HG02852 (cell line): ENCODE data around the gene ZNF530.

Source experiments
- ATAC-seq: cut with Tn5 transposase; IDR thresholded peaks from one replicate; pipeline ENCODE4 v1.9.1; 2021; ENCODE audit warnings: mild to moderate bottlenecking, moderate library complexity; ENCODE audit not compliant: unreplicated experiment

The ZNF530 gene

GRCh38 chr19:57613941-57614743 lies 14.5 kb downstream of the ZNF530 start, which contains the start of gene ZNF134:
Gene ZNF134 (plus strand): TSS chr19:57614242. CDS start chr19:57619469, 5,227 bp downstream.
- peak; percentile 98 for ATAC-seq

- no peak for ATAC-seq
Observed at GRCh38 chr19:57615346-57615745, 15.7 kb downstream of the ZNF530 start.

- no peak for ATAC-seq
Observed at GRCh38 chr19:57620673-57621348, 21.1 kb downstream of the ZNF530 start.

- no peak for ATAC-seq
Observed at GRCh38 chr19:57623091-57623490, 23.4 kb downstream of the ZNF530 start.

GRCh38 chr19:57632987-57633831 lies 33.5 kb downstream of the ZNF530 start, which contains the start of gene ZNF211:
Gene ZNF211 (plus strand): TSS chr19:57633168. CDS start chr19:57633347, 179 bp downstream.
- ATAC-seq: peak; percentile 96

- ATAC-seq: no peak
Observed at GRCh38 chr19:57633832-57634131, 34.1 kb downstream of the ZNF530 start.

GRCh38 chr19:57637379-57637778 lies 37.7 kb downstream of the ZNF530 start:
- no peak for ATAC-seq

GRCh38 chr19:57641715-57642234 lies 42.1 kb downstream of the ZNF530 start:
- no peak for ATAC-seq

GRCh38 chr19:57642396-57643046 lies 42.8 kb downstream of the ZNF530 start:
- ATAC-seq: no peak

GRCh38 chr19:57643734-57644133 lies 44.0 kb downstream of the ZNF530 start:
- ATAC-seq: no peak

- ATAC-seq: no peak
Observed at GRCh38 chr19:57648331-57649003, 48.8 kb downstream of the ZNF530 start.

- ATAC-seq: no peak
Observed at GRCh38 chr19:57651654-57651996, 51.9 kb downstream of the ZNF530 start.

- ATAC-seq: no peak
Observed at GRCh38 chr19:57653689-57654088, 54.0 kb downstream of the ZNF530 start.

GRCh38 chr19:57655443-57655842 lies 55.8 kb downstream of the ZNF530 start:
- no peak for ATAC-seq

GRCh38 chr19:57656346-57656745 lies 56.7 kb downstream of the ZNF530 start:
- ATAC-seq: no peak
